ENCODE measurements around the gene GAK. TPM values are rescaled to one million over a fixed set of nuclear protein-coding genes. Genes with fewer than 3 reads are reported as not detected.

GAK gene
- total RNA-seq, 1 donor from 2014 or later, result 123 TPM

GRCh38 chr4:906339-907102 is 25.6 kb downstream of the GAK start:
- Mint-ChIP-seq H3K27me3 (ENCODE audit: unreplicated experiment) (peaks cover 6% of the 10 kb centered on the region), H3K36me3 (ENCODE audit: unreplicated experiment) (no peaks in the 10 kb centered on the region), H3K4me1 (ENCODE audit: low read depth, unreplicated experiment) (peaks cover 1% of the 10 kb centered on the region), H3K4me3 (ENCODE audit: unreplicated experiment) (no peak overlapping the region), H3K9me3 (ENCODE audit: unreplicated experiment) (peaks cover 7% of the 10 kb centered on the region), H3K27ac (ENCODE audit: unreplicated experiment) (peak overlapping the region; percentile 48)
- no peak for DNase-seq
- no peak for TF ChIP-seq CTCF (IDR thresholded peaks at IDR 0.05; ENCODE audit: partially characterized antibody, unreplicated experiment)

- no peak for DNase-seq
- no peak overlapping the region for H3K27ac Mint-ChIP-seq (ENCODE audit: unreplicated experiment)
- H3K27me3 Mint-ChIP-seq (ENCODE audit: unreplicated experiment), result peaks cover 5% of the 10 kb centered on the region
- no peaks in the 10 kb centered on the region for H3K36me3 Mint-ChIP-seq (ENCODE audit: unreplicated experiment)
- no peaks in the 10 kb centered on the region for H3K4me1 Mint-ChIP-seq (ENCODE audit: low read depth, unreplicated experiment)
- no peak overlapping the region for H3K4me3 Mint-ChIP-seq (ENCODE audit: unreplicated experiment)
- TF ChIP-seq CTCF (IDR thresholded peaks at IDR 0.05; ENCODE audit: partially characterized antibody, unreplicated experiment), result no peak
- peaks cover 7% of the 10 kb centered on the region for H3K9me3 Mint-ChIP-seq (ENCODE audit: unreplicated experiment)
Observed at GRCh38 chr4:905485-906338, 26.4 kb downstream of the GAK start.

GRCh38 chr4:903066-904046 is 28.8 kb downstream of the GAK start:
- peaks cover 7% of the 10 kb centered on the region for H3K9me3 Mint-ChIP-seq (ENCODE audit: unreplicated experiment)
- H3K27ac Mint-ChIP-seq (ENCODE audit: unreplicated experiment), result no peak overlapping the region

More at GRCh38 chr4:903066-904046, 28.8 kb downstream of the GAK start:
- peaks cover 5% of the 10 kb centered on the region for H3K4me1 Mint-ChIP-seq (ENCODE audit: low read depth, unreplicated experiment)
- no peak for TF ChIP-seq CTCF (IDR thresholded peaks at IDR 0.05; ENCODE audit: partially characterized antibody, unreplicated experiment)
- H3K27me3 Mint-ChIP-seq (ENCODE audit: unreplicated experiment), result peaks cover 5% of the 10 kb centered on the region
- H3K36me3 Mint-ChIP-seq (ENCODE audit: unreplicated experiment), result no peaks in the 10 kb centered on the region
- H3K4me3 Mint-ChIP-seq (ENCODE audit: unreplicated experiment), result no peak overlapping the region
- DNase-seq, result no peak

Measured in glutamatergic neuron (in vitro differentiated cells).